Smooth muscle cell (in vitro differentiated cells): ENCODE results near the gene FUT4. TPM values are rescaled to one million over a fixed set of nuclear protein-coding genes. Genes with fewer than 3 reads are reported as not detected.

Experiments
- DNase-seq: peaks from one replicate; lab custom pipeline; 2025; ENCODE audit not compliant: unreplicated experiment; lab: John Stamatoyannopoulos, UW
- H2AFZ ChIP-seq: fragments of 200-600 bp; sonication (generic); 2 replicates; pipeline ENCODE4 v1.6.0; 2016; ENCODE audit warnings: antibody characterized with exemption, low read depth, mild to moderate bottlenecking
- H3F3A ChIP-seq: fragments of 200-600 bp; sonication (generic); 2 replicates; pipeline ENCODE4 v1.6.0; 2017; ENCODE audit warnings: antibody characterized with exemption, low read depth
- H3K27ac ChIP-seq: fragments of 200-600 bp; sonication (generic); 2 replicates; pipeline ENCODE4 v1.5.1; 2016; ENCODE audit warnings: low read depth, mild to moderate bottlenecking
- H3K27me3 ChIP-seq: fragments of 200-600 bp; sonication (generic); 2 replicates; pipeline ENCODE4 v1.6.1; 2016; ENCODE audit warnings: low read depth, mild to moderate bottlenecking
- H3K36me3 ChIP-seq: fragments of 200-600 bp; sonication (generic); 2 replicates; pipeline ENCODE4 v1.5.1; 2016; ENCODE audit warnings: low read depth
- H3K4me1 ChIP-seq: fragments of 200-600 bp; sonication (generic); 2 replicates; pipeline ENCODE4 v1.5.1; 2016; ENCODE audit warnings: low read depth
- H3K4me2 ChIP-seq: fragments of 200-600 bp; sonication (generic); 2 replicates; pipeline ENCODE4 v1.6.0; 2016; ENCODE audit warnings: mild to moderate bottlenecking
- H3K4me3 ChIP-seq: fragments of 200-600 bp; sonication (generic); 2 replicates; pipeline ENCODE4 v1.5.1; 2016; ENCODE audit warnings: mild to moderate bottlenecking
- H3K79me2 ChIP-seq: fragments of 200-600 bp; sonication (generic); 2 replicates; pipeline ENCODE4 v1.6.0; 2016; ENCODE audit warnings: low read depth, mild to moderate bottlenecking
- H3K9ac ChIP-seq: fragments of 200-600 bp; sonication (generic); 2 replicates; pipeline ENCODE4 v1.6.0; 2016; ENCODE audit warnings: low read depth
- H3K9me3 ChIP-seq: fragments of 200-600 bp; sonication (generic); replicated peaks from 2 replicates; pipeline ENCODE4 v1.5.1; 2016; ENCODE audit warnings: low read depth
- H4K20me1 ChIP-seq: fragments of 200-600 bp; sonication (generic); 2 replicates; pipeline ENCODE4 v1.6.0; 2016; ENCODE audit warnings: low read depth
- WGBS: methylation state at CpG from one replicate; pipeline ENCODE4 v1.1.7; 2016; ENCODE audit warnings: low lambda C conversion rate; 5-methylcytosine and 5-hydroxymethylcytosine counted together
- polyA plus RNA-seq: library from polyadenylated mRNA; unstranded; fragments of >200 nt; fragmentation: Nextera tagmentation; extraction: Ambion mirVana; gene quantifications from 2 replicates; pipeline ENCODE4 v1.2.1, GENCODE V29; 2016
- total RNA-seq: library from RNA; depleted of rRNA; stranded (reverse); fragments of >200 nt; gene quantifications from 2 replicates; pipeline ENCODE4 v1.2.3, GENCODE V29; 2014
- TF ChIP-seq, protein P1 (sequence below): fragments of 200-600 bp; sonication (generic); IDR thresholded peaks from 2 replicates; pipeline ENCODE4 v1.5.1; 2017; ENCODE audit warnings: borderline replicate concordance, mild to moderate bottlenecking, antibody characterized with exemption; ENCODE audit not compliant: insufficient read depth, poor library complexity, severe bottlenecking

FUT4 gene
- total and polyA plus RNA-seq, 2 experiments from 2014 or later = 5.1 to 5.7 TPM

DNA sequence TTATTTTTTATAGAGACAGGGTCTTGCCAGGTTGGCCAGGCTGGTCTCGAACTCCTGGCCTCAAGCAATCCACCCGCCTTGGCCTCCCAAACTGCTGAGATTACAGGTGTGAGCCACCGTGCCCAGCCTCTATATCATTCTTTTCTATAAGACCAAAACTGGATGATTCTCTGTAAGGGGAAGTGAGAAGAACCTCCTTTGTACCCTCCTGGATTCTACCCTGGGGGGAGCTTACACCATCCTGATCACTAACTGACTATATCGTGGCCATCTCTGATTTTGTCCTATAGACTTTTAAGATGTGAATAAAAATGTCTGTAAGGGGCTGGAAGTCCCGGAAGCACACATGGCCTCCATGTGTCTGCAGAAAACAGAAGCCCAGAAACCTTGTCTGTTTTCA, 32.6 kb downstream of the FUT4 start:
- H3K9me3 ChIP-seq = no peaks in the 10 kb centered on the region
- no peak overlapping the region for H3K9ac ChIP-seq
- TF ChIP-seq, protein P1, sequence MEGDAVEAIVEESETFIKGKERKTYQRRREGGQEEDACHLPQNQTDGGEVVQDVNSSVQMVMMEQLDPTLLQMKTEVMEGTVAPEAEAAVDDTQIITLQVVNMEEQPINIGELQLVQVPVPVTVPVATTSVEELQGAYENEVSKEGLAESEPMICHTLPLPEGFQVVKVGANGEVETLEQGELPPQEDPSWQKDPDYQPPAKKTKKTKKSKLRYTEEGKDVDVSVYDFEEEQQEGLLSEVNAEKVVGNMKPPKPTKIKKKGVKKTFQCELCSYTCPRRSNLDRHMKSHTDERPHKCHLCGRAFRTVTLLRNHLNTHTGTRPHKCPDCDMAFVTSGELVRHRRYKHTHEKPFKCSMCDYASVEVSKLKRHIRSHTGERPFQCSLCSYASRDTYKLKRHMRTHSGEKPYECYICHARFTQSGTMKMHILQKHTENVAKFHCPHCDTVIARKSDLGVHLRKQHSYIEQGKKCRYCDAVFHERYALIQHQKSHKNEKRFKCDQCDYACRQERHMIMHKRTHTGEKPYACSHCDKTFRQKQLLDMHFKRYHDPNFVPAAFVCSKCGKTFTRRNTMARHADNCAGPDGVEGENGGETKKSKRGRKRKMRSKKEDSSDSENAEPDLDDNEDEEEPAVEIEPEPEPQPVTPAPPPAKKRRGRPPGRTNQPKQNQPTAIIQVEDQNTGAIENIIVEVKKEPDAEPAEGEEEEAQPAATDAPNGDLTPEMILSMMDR = no peak
- no peaks in the 10 kb centered on the region for H4K20me1 ChIP-seq
- H3K4me3 ChIP-seq = no peak overlapping the region
- H3K4me2 ChIP-seq = no peak overlapping the region
- no peaks in the 10 kb centered on the region for H3F3A ChIP-seq
- no peak for DNase-seq
- no peak overlapping the region for H3K27ac ChIP-seq
- no peaks in the 10 kb centered on the region for H3K4me1 ChIP-seq
- H3K27me3 ChIP-seq = no peaks in the 10 kb centered on the region
- no peak overlapping the region for H2AFZ ChIP-seq
- H3K79me2 ChIP-seq = no peaks in the 10 kb centered on the region
- H3K36me3 ChIP-seq = no peaks in the 10 kb centered on the region
- WGBS = 93% methylated on average over 5 of the region's 5 CpGs

DNA sequence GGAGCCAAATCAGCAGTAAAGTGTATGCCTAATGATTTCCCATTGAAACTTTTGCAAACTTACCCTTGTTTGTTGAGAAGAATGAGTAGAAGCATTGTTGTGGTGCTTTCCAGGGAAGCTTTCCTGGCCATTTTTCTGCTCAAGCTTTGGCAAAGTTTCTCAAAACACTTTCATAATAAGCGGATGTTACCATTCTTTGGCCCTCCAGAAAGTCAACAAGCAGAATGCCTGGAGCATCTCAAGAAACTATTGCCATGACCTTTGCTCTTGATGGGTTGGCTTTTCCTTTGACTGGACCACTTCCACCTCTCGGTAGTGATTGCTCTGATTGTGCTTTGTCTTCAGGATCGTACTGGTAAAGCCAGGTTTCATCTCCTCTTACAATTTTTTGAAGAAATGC, 34.1 kb downstream of the FUT4 start:
- peaks cover 4% of the 10 kb centered on the region for H3K4me1 ChIP-seq
- no peaks in the 10 kb centered on the region for H3K36me3 ChIP-seq
- no peak for DNase-seq
- no peaks in the 10 kb centered on the region for H3K79me2 ChIP-seq
- H3K4me2 ChIP-seq = no peak overlapping the region
- no peaks in the 10 kb centered on the region for H3K27me3 ChIP-seq
- no peaks in the 10 kb centered on the region for H3F3A ChIP-seq
- H2AFZ ChIP-seq = no peak overlapping the region
- H3K4me3 ChIP-seq = no peak overlapping the region
- H3K9me3 ChIP-seq = no peaks in the 10 kb centered on the region
- H3K9ac ChIP-seq = no peak overlapping the region
- H4K20me1 ChIP-seq = no peaks in the 10 kb centered on the region
- 98% methylated on average over 3 of the region's 3 CpGs for whole genome bisulfite sequencing
- TF ChIP-seq, protein P1 = no peak
- no peak overlapping the region for H3K27ac ChIP-seq

DNA sequence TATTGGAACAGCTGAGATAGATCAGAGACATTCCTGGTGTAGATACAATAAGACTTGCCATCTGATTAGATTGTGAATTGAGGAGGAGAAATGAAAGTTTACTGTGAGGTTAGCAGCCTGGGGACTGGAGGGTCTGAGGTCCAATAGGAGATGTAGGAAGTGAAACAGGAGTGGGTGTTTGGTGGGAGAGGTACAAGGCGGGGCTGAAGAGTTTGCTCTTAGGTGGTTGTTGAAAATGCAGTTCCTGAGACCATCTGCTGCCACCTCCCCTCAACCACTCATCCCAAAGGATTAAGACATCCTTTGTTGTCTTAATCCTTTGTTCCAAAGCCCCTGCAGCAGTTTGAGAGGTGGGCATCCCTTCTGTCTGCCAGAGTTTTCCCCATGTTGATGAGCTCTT, 38.2 kb downstream of the FUT4 start:
- H3K4me2 ChIP-seq = no peak overlapping the region
- peaks cover 11% of the 10 kb centered on the region for H3K4me1 ChIP-seq
- no peak overlapping the region for H2AFZ ChIP-seq
- H3K79me2 ChIP-seq = no peaks in the 10 kb centered on the region
- no peak overlapping the region for H3K4me3 ChIP-seq
- H3F3A ChIP-seq = no peaks in the 10 kb centered on the region
- no peaks in the 10 kb centered on the region for H4K20me1 ChIP-seq
- no peaks in the 10 kb centered on the region for H3K36me3 ChIP-seq
- no peak for DNase-seq
- 100% methylated on average over 1 of the region's 1 CpG for WGBS
- no peaks in the 10 kb centered on the region for H3K9me3 ChIP-seq
- H3K9ac ChIP-seq = no peak overlapping the region
- no peak overlapping the region for H3K27ac ChIP-seq
- no peaks in the 10 kb centered on the region for H3K27me3 ChIP-seq
- TF ChIP-seq, protein P1 = no peak

DNA sequence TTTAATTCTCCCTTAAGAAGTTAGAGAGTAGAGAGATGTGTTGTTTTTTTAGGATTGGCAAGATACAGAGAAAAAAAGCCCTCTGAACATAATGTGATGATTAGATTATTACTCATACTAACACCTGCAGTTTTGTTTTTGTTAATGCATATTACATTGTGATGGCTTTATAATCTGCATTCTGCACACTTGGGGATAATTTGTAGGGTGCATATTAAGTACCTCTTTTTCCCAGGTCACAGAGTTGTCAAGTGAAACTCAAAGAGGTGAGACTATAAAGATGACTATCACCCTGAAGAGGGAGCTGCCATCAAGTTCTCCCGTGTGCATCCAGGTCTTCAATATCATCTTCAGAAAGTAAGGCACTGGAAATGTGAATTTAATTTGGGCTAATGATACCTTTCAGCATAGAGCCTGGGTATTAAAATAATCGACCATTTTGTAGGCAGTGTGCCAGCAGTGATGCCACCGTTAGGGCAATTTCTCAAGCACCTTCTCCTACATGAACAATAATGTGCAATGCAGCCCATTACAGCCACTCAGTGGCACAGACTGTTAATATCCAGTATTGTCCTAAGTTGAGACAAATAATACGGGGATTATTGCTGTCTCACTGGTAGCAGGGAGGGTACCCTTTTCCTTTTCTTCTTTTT, 39.6 kb downstream of the FUT4 start:
- no peak overlapping the region for H3K4me3 ChIP-seq
- WGBS = 83% methylated on average over 4 of the region's 4 CpGs
- no peak for DNase-seq
- H3K36me3 ChIP-seq = no peaks in the 10 kb centered on the region
- TF ChIP-seq, protein P1 = no peak
- no peak overlapping the region for H3K4me2 ChIP-seq
- no peaks in the 10 kb centered on the region for H3K79me2 ChIP-seq
- no peaks in the 10 kb centered on the region for H4K20me1 ChIP-seq
- H3K9ac ChIP-seq = no peak overlapping the region
- no peaks in the 10 kb centered on the region for H3K27me3 ChIP-seq
- no peak overlapping the region for H2AFZ ChIP-seq
- no peaks in the 10 kb centered on the region for H3K9me3 ChIP-seq
- peaks cover 11% of the 10 kb centered on the region for H3K4me1 ChIP-seq
- no peaks in the 10 kb centered on the region for H3F3A ChIP-seq
- H3K27ac ChIP-seq = no peak overlapping the region
